RWPE1 (cell line): ENCODE data around the gene MAP1LC3B.
A peak's percentile ranks its signal among the peaks of the same experiment; 100 is the strongest.

Experiments used
- CTCF ChIA-PET: fragments of 350-600 bp; sonication (Branson Sonifier 250); formaldehyde crosslinking; extraction: SDS; loops from one replicate; lab custom pipeline; 2021; lab: Yijun Ruan, JAX
- POLR2A ChIA-PET: fragments of 400-600 bp; formaldehyde crosslinking; extraction: SDS; loops from one replicate; lab custom pipeline; 2020; ENCODE audit warnings: antibody characterized with exemption; ENCODE audit not compliant: low non-redundant PET; lab: Yijun Ruan, JAX
- DNase-seq: peaks from one replicate; pipeline ENCODE4 v3.0.0; 2012; ENCODE audit warnings: low spot score
- H3K27ac ChIP-seq: fragments of 450-650 bp; 2 replicates; pipeline ENCODE4 v1.5.1; 2017
- CTCF ChIP-seq: fragments of 450-650 bp; conservative IDR thresholded peaks from 2 replicates; pipeline ENCODE4 v1.5.1; 2017; ENCODE audit warnings: low read depth, mild to moderate bottlenecking

Gene MAP1LC3B

GRCh38 chr16:87435372-87436224 is 43.5 kb downstream of the MAP1LC3B start:
- ChIA-PET CTCF (no interaction called here), POLR2A (no interaction called here)
- DNase-seq = no peak
- peak overlapping the region; percentile 84 for H3K27ac ChIP-seq
- TF ChIP-seq CTCF = no peak

- DNase-seq = no peak
- ChIA-PET CTCF (no interaction called here), POLR2A (interaction anchor here (0.6 kb wide), 1 partner anchor 170 kb away, joined by 9 read pairs; no protein-coding TSS in a partner anchor)
- no peak for TF ChIP-seq CTCF
- peak overlapping the region; percentile 84 for H3K27ac ChIP-seq
These were observed 44.4 kb downstream of the MAP1LC3B start for GRCh38 chr16:87436225-87437172.

DNA sequence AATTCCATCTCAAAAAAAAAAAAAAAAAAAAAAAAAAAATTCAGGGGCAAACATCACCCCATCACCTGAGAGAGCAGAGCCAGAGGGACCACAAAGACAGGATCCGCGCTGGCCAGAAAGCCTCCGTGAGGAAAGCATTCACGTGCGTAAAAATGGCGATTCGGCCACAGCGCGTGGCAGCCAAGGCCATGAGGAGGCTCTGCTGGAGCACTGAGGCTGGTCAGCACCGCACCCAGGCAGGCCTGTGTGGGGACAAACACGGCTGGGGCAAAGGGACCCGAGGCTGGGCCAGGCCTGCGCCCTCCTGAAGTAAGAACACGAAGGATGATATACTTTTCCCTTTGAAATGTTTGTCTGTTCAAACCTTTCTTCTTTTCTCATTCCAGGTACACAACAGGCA is 45.2 kb downstream of the MAP1LC3B start:
- ChIA-PET POLR2A (interaction anchor here (0.6 kb wide), 1 partner anchor 169 kb away, joined by 9 read pairs; no protein-coding TSS in a partner anchor), CTCF (no interaction called here)
- peak overlapping the region; percentile 84 for H3K27ac ChIP-seq
- TF ChIP-seq CTCF = no peak
- DNase-seq = no peak

- no peak for TF ChIP-seq CTCF
- POLR2A ChIA-PET = no interaction called here
- peak overlapping the region; percentile 84 for H3K27ac ChIP-seq
- DNase-seq = no peak
- CTCF ChIA-PET = no interaction called here
These were observed 45.9 kb downstream of the MAP1LC3B start for GRCh38 chr16:87437911-87438610.

DNA sequence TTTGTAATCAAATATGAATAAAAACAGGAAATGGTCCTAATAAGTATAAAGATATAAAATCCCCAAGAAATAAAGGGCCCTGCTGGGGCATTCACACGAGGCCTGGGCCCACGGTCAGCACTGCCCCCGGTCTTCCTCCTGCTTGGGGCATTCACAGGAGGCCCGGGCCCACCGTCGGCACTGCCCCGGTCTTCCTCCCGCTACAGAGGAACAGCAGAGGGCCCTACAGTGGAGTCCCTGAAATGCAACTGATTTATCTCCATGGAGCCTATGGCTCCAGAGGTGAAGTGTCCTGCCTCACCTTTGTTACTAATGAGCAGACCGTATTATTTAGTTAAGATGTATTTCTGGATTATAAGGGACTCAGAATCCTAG is 46.5 kb downstream of the MAP1LC3B start:
- DNase-seq = no peak
- CTCF ChIA-PET = interaction anchor here (0.6 kb wide), 1 partner anchor 30 kb away, joined by 3 read pairs; no protein-coding TSS in a partner anchor
- H3K27ac ChIP-seq = peak overlapping the region; percentile 32; the same call in 1 of the 2 replicates
- TF ChIP-seq CTCF = no peak
- POLR2A ChIA-PET = no interaction called here
